Panc1 (cell line): ENCODE results near the gene ZNF214. TPM values are rescaled to one million over a fixed set of nuclear protein-coding genes. Genes with fewer than 3 reads are reported as not detected.

Source experiments
- ATAC-seq: fragments of 200-7000 bp; cut with Tn5 transposase; 2 replicates; pipeline ENCODE4 v1.9.1; 2020; ENCODE audit warnings: mild to moderate bottlenecking, moderate library complexity
- Bru-seq: library from RNA; stranded (reverse); fragments of 400-500 nt; gene quantifications from one replicate; lab custom pipeline; 2021; lab: Mats Ljungman, UMichigan
- BruChase-seq, 2 experiments: library from RNA; stranded (reverse); fragments of 400-500 nt; gene quantifications; one replicate each; lab custom pipeline; 2021; lab: Mats Ljungman, UMichigan
- BruUV-seq: library from RNA; stranded (reverse); fragments of 400-500 nt; replicated peaks from 2 replicates; lab custom pipeline; 2021; lab: Mats Ljungman, UMichigan
- CTCF ChIA-PET: fragments of 300-600 bp; sonication (Branson Sonifier 250); formaldehyde crosslinking; loops from one replicate; lab custom pipeline; 2022; ENCODE audit warnings: antibody characterized with exemption; lab: Charles Lee
- POLR2A ChIA-PET: fragments of 300-600 bp; sonication (Branson Sonifier 250); formaldehyde crosslinking; loops from one replicate; lab custom pipeline; 2022; ENCODE audit warnings: antibody characterized with exemption; lab: Charles Lee
- DNase-seq: peaks from one replicate; pipeline ENCODE4 v3.0.0-alpha.2; 2010; ENCODE audit warnings: low read depth, low spot score
- H3K27ac ChIP-seq: 2 replicates; pipeline ENCODE4 v1.5.1; 2011; ENCODE audit warnings: mild to moderate bottlenecking, low read length, inconsistent platforms
- H3K27me3 ChIP-seq: fragments of 200-500 bp; sonication (Bioruptor generic); 2 replicates; pipeline ENCODE4 v1.6.0; 2014; ENCODE audit warnings: low read length, inconsistent platforms; ENCODE audit not compliant: control insufficient read depth, insufficient read depth
- H3K36me3 ChIP-seq: fragments of 200-500 bp; sonication (Bioruptor generic); 2 replicates; pipeline ENCODE4 v1.5.1; 2014; ENCODE audit warnings: inconsistent platforms, mild to moderate bottlenecking, low read length, moderate library complexity; ENCODE audit not compliant: control insufficient read depth, insufficient read depth
- H3K4me1 ChIP-seq: 2 replicates; pipeline ENCODE4 v1.5.1; 2011; ENCODE audit warnings: inconsistent platforms, mild to moderate bottlenecking, low read length, moderate library complexity; ENCODE audit not compliant: control insufficient read depth, insufficient read depth
- H3K4me3 ChIP-seq, 2 experiments: 2 replicates each; pipeline ENCODE4 v1.5.1; 2011 to 2012; ENCODE audit warnings: low read depth in 2 of 2, low read length in 2 of 2, mild to moderate bottlenecking in 2 of 2, inconsistent platforms in 1 of 2, moderate library complexity in 1 of 2
- H3K9me3 ChIP-seq: fragments of 200-500 bp; sonication (Bioruptor generic); 2 replicates; pipeline ENCODE4 v1.5.1; 2014; ENCODE audit warnings: low read depth, mild to moderate bottlenecking, inconsistent platforms, low read length, moderate library complexity; ENCODE audit not compliant: control insufficient read depth, insufficient read depth
- POLR2AphosphoS5 ChIP-seq: IDR thresholded peaks from 2 replicates; pipeline ENCODE4 v1.6.1; 2012; ENCODE audit warnings: mild to moderate bottlenecking, low read depth, low read length, moderate library complexity
- SIN3A ChIP-seq: IDR thresholded peaks from 2 replicates; pipeline ENCODE4 v1.6.1; 2012; ENCODE audit warnings: low read depth, mild to moderate bottlenecking, low read length, moderate library complexity, borderline replicate concordance; ENCODE audit not compliant: insufficient read depth
- TCF7L2 ChIP-seq: IDR thresholded peaks from 2 replicates; pipeline ENCODE4 v1.6.1; 2011; ENCODE audit warnings: mild to moderate bottlenecking, low read depth, low read length, inconsistent platforms
- in situ Hi-C: cut with HindIII; loops from 2 replicates; pipeline ENCODE4 v1.10.0; 2016; ENCODE audit warnings: low sequenced_read_pairs, low pct_unique_long_range_greater_than_20kb
- intact Hi-C: fragments of 100-400 bp; cut with micrococcal nuclease; formaldehyde crosslinking; loops from one replicate; pipeline ENCODE4 v1.10.0; 2022; ENCODE audit not compliant: unreplicated experiment
- long read RNA-seq: library from polyadenylated mRNA; unstranded; transcript quantifications from one replicate; pipeline ENCODE4 v2.0.0, GENCODE V29; 2021; ENCODE audit not compliant: unreplicated experiment
- polyA plus RNA-seq: library from polyadenylated mRNA; unstranded; fragments of >200 nt; gene quantifications from one replicate; pipeline ENCODE4 v1.2.1, GENCODE V29; 2012; ENCODE audit warnings: missing spikeins; ENCODE audit not compliant: insufficient read length
- total RNA-seq: library from RNA; stranded (reverse); gene quantifications from one replicate; pipeline ENCODE4 v1.2.1, GENCODE V29; 2021; ENCODE audit not compliant: unreplicated experiment
- TF ChIP-seq, protein P1 (sequence below), 2 experiments: IDR thresholded peaks; 2 replicates each; pipeline ENCODE4 v1.6.1; 2011 to 2012; ENCODE audit warnings: low read depth in 2 of 2, control low read depth in 1 of 2, low read length in 1 of 2, mild to moderate bottlenecking in 1 of 2, moderate library complexity in 1 of 2; ENCODE audit not compliant: insufficient read depth in 1 of 2
- TF ChIP-seq, protein P2 (sequence below): fragments of 450-650 bp; IDR thresholded peaks from 2 replicates; pipeline ENCODE4 v1.5.1; 2017; ENCODE audit warnings: mild to moderate bottlenecking

Gene ZNF214
- total RNA-seq, result 3.0 TPM
- 3.1 TPM for polyA plus RNA-seq
- percentile 53 among the genes with signal in this experiment for Bru-seq, nascent RNA
- percentile 54 among the genes with signal in this experiment for BruChase-seq, experiment 1, labeled RNA remaining after a 2-hour chase
- percentile 40 among the genes with signal in this experiment for BruChase-seq, experiment 2, labeled RNA remaining after a 6-hour chase
- long read RNA-seq, partial matches to known transcripts, result 1 of 9 reads
- long read RNA-seq, other reads (novel, unspliced or antisense), result 7 of 9 reads

DNA sequence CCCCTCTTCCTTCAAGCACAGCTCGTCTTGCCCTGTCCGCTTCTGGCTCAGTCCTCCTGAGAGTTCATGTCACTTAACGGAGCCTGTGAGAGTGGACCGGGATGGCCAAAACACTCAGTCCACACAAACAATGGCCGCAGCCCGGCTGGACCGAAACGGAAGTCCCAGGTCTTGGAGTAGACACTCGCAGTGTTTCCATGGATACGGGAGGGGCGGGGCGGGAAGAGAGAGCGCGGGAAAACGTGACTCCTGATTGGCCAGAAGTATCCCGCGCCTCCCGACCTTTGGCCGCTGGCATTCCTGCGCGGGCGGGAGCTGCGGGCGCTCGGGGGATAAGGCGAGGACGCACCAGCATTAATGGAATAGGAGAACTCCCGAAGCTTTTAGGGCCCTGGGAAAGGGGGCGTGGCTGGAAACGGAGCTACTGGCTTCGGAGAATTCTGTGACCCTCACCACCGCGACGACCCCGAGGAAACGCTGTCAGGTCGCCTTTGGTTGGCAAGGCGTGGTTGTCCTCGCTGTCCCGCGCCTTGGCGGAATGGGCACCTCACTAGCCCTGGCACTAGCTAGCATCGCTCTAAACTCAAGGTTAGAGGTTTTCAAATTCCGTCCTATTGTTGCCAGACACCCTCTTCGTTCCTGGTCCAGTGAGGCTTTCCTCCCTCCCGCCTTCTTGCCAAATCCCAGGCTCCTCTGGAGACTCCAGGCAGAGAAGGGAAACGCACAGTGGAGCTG lies at the start of gene ZNF214, which contains the start of gene NLRP14:
TSS of gene ZNF214 (minus strand) at position 164 of the 735 bp plus-strand sequence. CDS start 17,511 bp downstream, outside the sequence.
TSS of gene NLRP14 (plus strand) at position 297 of the 735 bp plus-strand sequence. CDS start 18,108 bp downstream, outside the sequence.
- in situ Hi-C loops, result no loop called here
- DNase-seq (peak; percentile 90), ATAC-seq (peak; percentile 99)
- peak within 1 kb of the TSS; percentile 75 to 97 for H3K4me3 ChIP-seq
- ChIA-PET POLR2A (interaction anchor here (0.6 to 0.9 kb wide), 2 partner anchors 13 to 131 kb away, joined by 3 read pairs; no protein-coding TSS in a partner anchor), CTCF (interaction anchor here (0.9 kb wide), 1 partner anchor 266 kb away, joined by 4 read pairs; no protein-coding TSS in a partner anchor)
- TSS peak; percentile 94 for BruUV-seq
- peaks cover 6% of the 10 kb centered on the region for H3K27me3 ChIP-seq
- TF ChIP-seq, protein P1, sequence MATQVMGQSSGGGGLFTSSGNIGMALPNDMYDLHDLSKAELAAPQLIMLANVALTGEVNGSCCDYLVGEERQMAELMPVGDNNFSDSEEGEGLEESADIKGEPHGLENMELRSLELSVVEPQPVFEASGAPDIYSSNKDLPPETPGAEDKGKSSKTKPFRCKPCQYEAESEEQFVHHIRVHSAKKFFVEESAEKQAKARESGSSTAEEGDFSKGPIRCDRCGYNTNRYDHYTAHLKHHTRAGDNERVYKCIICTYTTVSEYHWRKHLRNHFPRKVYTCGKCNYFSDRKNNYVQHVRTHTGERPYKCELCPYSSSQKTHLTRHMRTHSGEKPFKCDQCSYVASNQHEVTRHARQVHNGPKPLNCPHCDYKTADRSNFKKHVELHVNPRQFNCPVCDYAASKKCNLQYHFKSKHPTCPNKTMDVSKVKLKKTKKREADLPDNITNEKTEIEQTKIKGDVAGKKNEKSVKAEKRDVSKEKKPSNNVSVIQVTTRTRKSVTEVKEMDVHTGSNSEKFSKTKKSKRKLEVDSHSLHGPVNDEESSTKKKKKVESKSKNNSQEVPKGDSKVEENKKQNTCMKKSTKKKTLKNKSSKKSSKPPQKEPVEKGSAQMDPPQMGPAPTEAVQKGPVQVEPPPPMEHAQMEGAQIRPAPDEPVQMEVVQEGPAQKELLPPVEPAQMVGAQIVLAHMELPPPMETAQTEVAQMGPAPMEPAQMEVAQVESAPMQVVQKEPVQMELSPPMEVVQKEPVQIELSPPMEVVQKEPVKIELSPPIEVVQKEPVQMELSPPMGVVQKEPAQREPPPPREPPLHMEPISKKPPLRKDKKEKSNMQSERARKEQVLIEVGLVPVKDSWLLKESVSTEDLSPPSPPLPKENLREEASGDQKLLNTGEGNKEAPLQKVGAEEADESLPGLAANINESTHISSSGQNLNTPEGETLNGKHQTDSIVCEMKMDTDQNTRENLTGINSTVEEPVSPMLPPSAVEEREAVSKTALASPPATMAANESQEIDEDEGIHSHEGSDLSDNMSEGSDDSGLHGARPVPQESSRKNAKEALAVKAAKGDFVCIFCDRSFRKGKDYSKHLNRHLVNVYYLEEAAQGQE (IDR thresholded peaks at IDR 0.05; ENCODE audit: insufficient read depth in 1 of 2, low read depth in 2 of 2, low read length in 1 of 2), result no peak
- TF ChIP-seq TCF7L2, result no peak
- TF ChIP-seq, protein P2, sequence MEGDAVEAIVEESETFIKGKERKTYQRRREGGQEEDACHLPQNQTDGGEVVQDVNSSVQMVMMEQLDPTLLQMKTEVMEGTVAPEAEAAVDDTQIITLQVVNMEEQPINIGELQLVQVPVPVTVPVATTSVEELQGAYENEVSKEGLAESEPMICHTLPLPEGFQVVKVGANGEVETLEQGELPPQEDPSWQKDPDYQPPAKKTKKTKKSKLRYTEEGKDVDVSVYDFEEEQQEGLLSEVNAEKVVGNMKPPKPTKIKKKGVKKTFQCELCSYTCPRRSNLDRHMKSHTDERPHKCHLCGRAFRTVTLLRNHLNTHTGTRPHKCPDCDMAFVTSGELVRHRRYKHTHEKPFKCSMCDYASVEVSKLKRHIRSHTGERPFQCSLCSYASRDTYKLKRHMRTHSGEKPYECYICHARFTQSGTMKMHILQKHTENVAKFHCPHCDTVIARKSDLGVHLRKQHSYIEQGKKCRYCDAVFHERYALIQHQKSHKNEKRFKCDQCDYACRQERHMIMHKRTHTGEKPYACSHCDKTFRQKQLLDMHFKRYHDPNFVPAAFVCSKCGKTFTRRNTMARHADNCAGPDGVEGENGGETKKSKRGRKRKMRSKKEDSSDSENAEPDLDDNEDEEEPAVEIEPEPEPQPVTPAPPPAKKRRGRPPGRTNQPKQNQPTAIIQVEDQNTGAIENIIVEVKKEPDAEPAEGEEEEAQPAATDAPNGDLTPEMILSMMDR, result no peak
- 0 out of 2 replicates have a peak, but pooled peaks have one; percentile 74 for TF ChIP-seq SIN3A
- TF ChIP-seq POLR2AphosphoS5, result peak; percentile 65; the same call in 1 of the 2 replicates
- no peaks in the 10 kb centered on the region for H3K9me3 ChIP-seq
- intact Hi-C loops, result no loop called here
- peak within 1 kb of the TSS; percentile 89 for H3K27ac ChIP-seq
- no peaks in the 10 kb centered on the region for H3K36me3 ChIP-seq
- H3K4me1 ChIP-seq, result peaks cover 11% of the 10 kb centered on the region; the same call in 1 of the 2 replicates

DNA sequence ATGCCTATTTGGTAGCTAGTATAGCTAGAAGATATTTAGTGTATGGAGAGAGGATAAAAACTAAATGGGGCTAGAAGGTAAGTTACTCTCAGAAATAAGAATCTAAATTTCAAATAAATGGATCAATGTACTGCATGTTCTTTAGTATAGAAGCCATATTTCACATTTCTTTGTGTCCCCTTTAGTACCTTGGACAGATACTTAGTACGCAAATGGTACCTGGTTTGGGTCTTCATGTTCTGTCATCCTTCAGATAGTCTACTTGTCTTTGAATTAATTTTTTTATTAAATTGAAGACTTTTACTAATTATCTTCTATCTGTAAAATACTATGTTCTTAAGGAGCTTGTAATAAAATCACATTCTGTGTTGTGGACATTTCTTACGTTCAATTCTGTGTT lies 42.4 kb upstream of the ZNF214 start:
- CTCF ChIA-PET, result interaction anchor here (0.6 kb wide), 1 partner anchor 787 kb away, joined by 15 read pairs; no protein-coding TSS in a partner anchor
- intact Hi-C loops (no loop called here), in situ Hi-C loops (no loop called here)
- TF ChIP-seq, protein P1 (IDR thresholded peaks at IDR 0.05; ENCODE audit: insufficient read depth in 1 of 2, low read depth in 2 of 2, low read length in 1 of 2), result peak in 1 of 2 experiments; percentile 60; a peak in 2 of 4 replicates
- TF ChIP-seq POLR2AphosphoS5, result no peak
- Histone ChIP-seq H3K36me3 (no peaks in the 10 kb centered on the region), H3K4me3 (no peak overlapping the region), H3K27ac (no peak overlapping the region), H3K4me1 (no peaks in the 10 kb centered on the region), H3K9me3 (no peaks in the 10 kb centered on the region), H3K27me3 (peaks cover 3% of the 10 kb centered on the region; the same call in 1 of the 2 replicates)
- no peak for DNase-seq
- no peak for ATAC-seq
- BruUV-seq, result no TSS peak
- POLR2A ChIA-PET, result interaction anchor here (0.6 kb wide), 1 partner anchor 237 kb away, joined by 8 read pairs; no protein-coding TSS in a partner anchor
